HL-60 (cell line): ENCODE results near the gene CCL1.

ENCODE experiments used
- GABPA ChIP-seq: IDR thresholded peaks from 2 replicates; pipeline ENCODE4 v1.6.1; 2012; ENCODE audit warnings: low read depth
- POLR2AphosphoS5 ChIP-seq: IDR thresholded peaks from 2 replicates; pipeline ENCODE4 v1.6.1; 2012; ENCODE audit warnings: low read depth
- TF ChIP-seq, protein P1 (sequence below): IDR thresholded peaks from one replicate; pipeline ENCODE4 v1.5.1; 2011; ENCODE audit warnings: low read length, control low read depth, inconsistent platforms; ENCODE audit not compliant: insufficient read depth

- no peak for TF ChIP-seq POLR2AphosphoS5
- TF ChIP-seq, protein P1, sequence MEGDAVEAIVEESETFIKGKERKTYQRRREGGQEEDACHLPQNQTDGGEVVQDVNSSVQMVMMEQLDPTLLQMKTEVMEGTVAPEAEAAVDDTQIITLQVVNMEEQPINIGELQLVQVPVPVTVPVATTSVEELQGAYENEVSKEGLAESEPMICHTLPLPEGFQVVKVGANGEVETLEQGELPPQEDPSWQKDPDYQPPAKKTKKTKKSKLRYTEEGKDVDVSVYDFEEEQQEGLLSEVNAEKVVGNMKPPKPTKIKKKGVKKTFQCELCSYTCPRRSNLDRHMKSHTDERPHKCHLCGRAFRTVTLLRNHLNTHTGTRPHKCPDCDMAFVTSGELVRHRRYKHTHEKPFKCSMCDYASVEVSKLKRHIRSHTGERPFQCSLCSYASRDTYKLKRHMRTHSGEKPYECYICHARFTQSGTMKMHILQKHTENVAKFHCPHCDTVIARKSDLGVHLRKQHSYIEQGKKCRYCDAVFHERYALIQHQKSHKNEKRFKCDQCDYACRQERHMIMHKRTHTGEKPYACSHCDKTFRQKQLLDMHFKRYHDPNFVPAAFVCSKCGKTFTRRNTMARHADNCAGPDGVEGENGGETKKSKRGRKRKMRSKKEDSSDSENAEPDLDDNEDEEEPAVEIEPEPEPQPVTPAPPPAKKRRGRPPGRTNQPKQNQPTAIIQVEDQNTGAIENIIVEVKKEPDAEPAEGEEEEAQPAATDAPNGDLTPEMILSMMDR, result no peak
- TF ChIP-seq GABPA, result no peak
Measured at GRCh38 chr17:34368946-34369500, 6.0 kb upstream of the CCL1 start.
